Endothelial cell of umbilical vein (primary cell): Measurements from ENCODE around the gene PAX5. TPM values are rescaled to one million over a fixed set of nuclear protein-coding genes. Genes with fewer than 3 reads are reported as not detected.

Source experiments
- BruUV-seq: library from RNA; stranded (reverse); fragments of 400-500 nt; replicated peaks from 2 replicates; lab custom pipeline; 2021; lab: Mats Ljungman, UMichigan
- CTCF ChIA-PET: fragments of 300-600, 350-600 bp; sonication (Branson Sonifier 250); formaldehyde crosslinking; loops from one replicate; lab custom pipeline; 2021; ENCODE audit warnings: antibody characterized with exemption, inconsistent platforms; lab: Charles Lee
- POLR2A ChIA-PET: fragments of 300-600, 350-600 bp; sonication (Branson Sonifier 250); formaldehyde crosslinking; loops from one replicate; lab custom pipeline; 2021; ENCODE audit warnings: antibody characterized with exemption, inconsistent platforms; lab: Charles Lee
- DNase-seq: peaks from one replicate; pipeline ENCODE4 v3.0.0-alpha.2; 2011; ENCODE audit warnings: low read depth, low spot score
- FAIRE-seq: peaks from 2 replicates; lab custom pipeline; 2011; peaks lifted over from hg19 to GRCh38; lab: Jason Lieb, UNC
- H2AFZ ChIP-seq: 2 replicates; pipeline ENCODE4 v1.6.0; 2012; ENCODE audit warnings: low read depth, low read length, control low read depth, inconsistent platforms
- H3K27ac ChIP-seq: 2 replicates; pipeline ENCODE4 v1.5.1; 2011; ENCODE audit warnings: low read depth, mild to moderate bottlenecking, control low read depth, low read length, moderate library complexity; ENCODE audit not compliant: insufficient read depth
- H3K27me3 ChIP-seq, 2 experiments: 2 replicates each; pipeline versions ENCODE4 v1.6.0 to v1.6.1; 2011; ENCODE audit warnings: low read length in 2 of 2, mixed read lengths in 1 of 2; ENCODE audit not compliant: control insufficient read depth in 2 of 2, insufficient read depth in 2 of 2
- H3K36me3 ChIP-seq, 2 experiments: 2 replicates in 1 of 2; 3 replicates in 1 of 2; pipeline ENCODE4 v1.5.1; 2011; ENCODE audit warnings: low read length in 2 of 2, mild to moderate bottlenecking in 1 of 2, moderate library complexity in 1 of 2; ENCODE audit not compliant: control insufficient read depth in 2 of 2, insufficient read depth in 2 of 2; ENCODE audit errors: extremely low read depth in 1 of 2
- H3K4me1 ChIP-seq: 3 replicates; pipeline ENCODE4 v1.5.1; 2011; ENCODE audit warnings: mild to moderate bottlenecking, low read length; ENCODE audit not compliant: control insufficient read depth, insufficient read depth; ENCODE audit errors: extremely low read depth
- H3K4me2 ChIP-seq: 2 replicates; pipeline ENCODE4 v1.6.1; 2011; ENCODE audit warnings: low read length, control low read depth, mixed read lengths; ENCODE audit not compliant: insufficient read depth
- H3K4me3 ChIP-seq, 3 experiments: fragments of 200-600 bp in 1 of 3; sonication (generic), shearing (Covaris generic) in 1 of 3; replicated peaks in 1 of 3; 2 replicates each; pipeline ENCODE4 v1.5.1; 2011 to 2016; ENCODE audit warnings: control low read depth in 3 of 3, low read length in 3 of 3, mild to moderate bottlenecking in 2 of 3, inconsistent platforms in 1 of 3, low read depth in 1 of 3, moderate library complexity in 1 of 3; ENCODE audit not compliant: insufficient read depth in 1 of 3
- H3K79me2 ChIP-seq: 2 replicates; pipeline ENCODE4 v1.6.0; 2012; ENCODE audit warnings: low read length, inconsistent platforms; ENCODE audit not compliant: control insufficient read depth, insufficient read depth
- H3K9ac ChIP-seq: replicated peaks from 2 replicates; pipeline ENCODE3; 2011; ENCODE audit warnings: low read length, control low read depth; ENCODE audit not compliant: insufficient read depth; ENCODE audit errors: extremely low read depth
- H3K9me1 ChIP-seq: replicated peaks from 3 replicates; pipeline ENCODE4 v1.6.0; 2011; ENCODE audit warnings: mild to moderate bottlenecking, low read length; ENCODE audit not compliant: control insufficient read depth, insufficient read depth; ENCODE audit errors: extremely low read depth
- H3K9me3 ChIP-seq: replicated peaks from 2 replicates; pipeline ENCODE4 v1.5.1; 2012; ENCODE audit warnings: low read length, inconsistent platforms; ENCODE audit not compliant: control insufficient read depth, insufficient read depth
- H4K20me1 ChIP-seq: replicated peaks from 2 replicates; pipeline ENCODE3; 2011; ENCODE audit warnings: mild to moderate bottlenecking, low read length; ENCODE audit not compliant: control insufficient read depth, insufficient read depth; ENCODE audit errors: extremely low read depth
- FOS ChIP-seq: IDR thresholded peaks from 2 replicates; pipeline ENCODE4 v1.6.1; 2011; ENCODE audit warnings: mild to moderate bottlenecking, low read length, moderate library complexity, borderline replicate concordance; ENCODE audit not compliant: insufficient read depth
- GATA2 ChIP-seq: IDR thresholded peaks from 2 replicates; pipeline ENCODE4 v1.7.0; 2011; ENCODE audit warnings: low read depth, mild to moderate bottlenecking, moderate library complexity, mixed read lengths, low read length; ENCODE audit not compliant: insufficient read length, insufficient read depth
- JUN ChIP-seq: IDR thresholded peaks from 2 replicates; pipeline ENCODE4 v1.6.1; 2011; ENCODE audit warnings: borderline replicate concordance, low read depth; ENCODE audit not compliant: insufficient read length, insufficient read depth
- POLR2A ChIP-seq: IDR thresholded peaks from 2 replicates; pipeline ENCODE4 v1.6.1; 2012; ENCODE audit warnings: low read depth, mild to moderate bottlenecking, control low read depth, low read length
- POLR2AphosphoS5 ChIP-seq: IDR thresholded peaks from 2 replicates; pipeline ENCODE4 v1.6.1; 2012; ENCODE audit warnings: low read depth, mild to moderate bottlenecking, control low read depth, low read length, moderate library complexity; ENCODE audit not compliant: insufficient read depth
- dilution Hi-C: fragments of 300-500 bp; cut with MboI; formaldehyde crosslinking; loops from one replicate; pipeline ENCODE4 v1.15.0; 2019; ENCODE audit warnings: low sequenced_read_pairs; ENCODE audit not compliant: extremely low pct_ligation_motif_present
- intact Hi-C: fragments of 100-400 bp; cut with micrococcal nuclease; formaldehyde crosslinking; loops from one replicate; pipeline ENCODE4 v1.10.0; 2022
- polyA plus RNA-seq, 4 experiments: library from polyadenylated mRNA; depleted of rRNA in 3 of 4; stranded (reverse) in 3 of 4; unstranded in 1 of 4; fragments of >200 nt; gene quantifications; 2 replicates each; pipeline versions ENCODE4 v1.2.1 to v1.2.3, GENCODE V29; 2011 to 2012; ENCODE audit warnings: missing spikeins in 1 of 4
- total RNA-seq: library from RNA; stranded (reverse); gene quantifications from 2 replicates; pipeline ENCODE4 v1.2.3, GENCODE V29; 2021
- TF ChIP-seq, protein P1 (sequence below), 2 donors: IDR thresholded peaks; 1 replicate in 1 of 2; 2 replicates in 1 of 2; pipeline ENCODE4 v1.5.1; 2011; ENCODE audit warnings: low read length in 2 of 2, mild to moderate bottlenecking in 2 of 2, moderate library complexity in 2 of 2, control low read depth in 1 of 2, inconsistent platforms in 1 of 2, low read depth in 1 of 2; ENCODE audit not compliant: insufficient read depth in 1 of 2; ENCODE audit errors: extremely low read depth in 1 of 2
- TF ChIP-seq, protein P2 (sequence below): IDR thresholded peaks from 2 replicates; pipeline ENCODE4 v1.6.1; 2011; ENCODE audit not compliant: insufficient read depth, insufficient read length

Gene PAX5
- total and polyA plus RNA-seq, 2 donors (not counting 3 experiments of a cell fraction or from before 2014, with no cell fraction given), result not detected

DNA sequence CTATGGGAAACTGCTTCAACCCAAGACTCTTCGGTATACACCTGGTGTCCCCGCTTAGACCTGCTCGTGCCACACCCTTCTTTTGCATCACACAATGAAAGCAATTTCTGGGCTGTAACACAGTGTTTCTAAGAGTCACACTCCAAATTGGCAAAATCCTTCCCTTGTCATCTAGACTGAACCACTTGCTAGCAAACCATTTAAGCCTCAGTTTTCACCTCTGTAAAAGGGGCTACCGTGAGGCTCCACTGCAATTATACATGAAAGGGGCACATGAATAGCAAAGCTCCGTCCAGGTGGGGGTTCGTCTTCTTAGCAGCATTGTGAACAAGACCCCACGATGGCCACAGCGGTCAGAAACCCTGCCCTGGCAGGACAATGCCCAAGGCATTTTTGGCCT is 166.8 kb downstream of the PAX5 start:
- no TSS peak for BruUV-seq
- H3K9me3 ChIP-seq, result no peaks in the 10 kb centered on the region
- dilution Hi-C loops, result no loop called here
- no peak overlapping the region for H3K27ac ChIP-seq
- no peak for DNase-seq
- H3K9ac ChIP-seq, result no peak overlapping the region
- no peak overlapping the region for H2AFZ ChIP-seq
- no peak for FAIRE-seq
- ChIA-PET CTCF (interaction anchor here (0.6 kb wide), 1 partner anchor 135 kb away, joined by 3 read pairs; no protein-coding TSS in a partner anchor), POLR2A (no interaction called here)
- intact Hi-C loops, result loop anchor here (10.0 kb wide), 1 partner anchor 232 kb away; no protein-coding TSS in a partner anchor
- H4K20me1 ChIP-seq, result no peaks in the 10 kb centered on the region
- no peaks in the 10 kb centered on the region for H3K79me2 ChIP-seq
- no peaks in the 10 kb centered on the region for H3K36me3 ChIP-seq
- no peaks in the 10 kb centered on the region for H3K4me1 ChIP-seq
- TF ChIP-seq POLR2AphosphoS5 (no peak), GATA2 (no peak), FOS (no peak), JUN (no peak), POLR2A (no peak)
- TF ChIP-seq, protein P1, sequence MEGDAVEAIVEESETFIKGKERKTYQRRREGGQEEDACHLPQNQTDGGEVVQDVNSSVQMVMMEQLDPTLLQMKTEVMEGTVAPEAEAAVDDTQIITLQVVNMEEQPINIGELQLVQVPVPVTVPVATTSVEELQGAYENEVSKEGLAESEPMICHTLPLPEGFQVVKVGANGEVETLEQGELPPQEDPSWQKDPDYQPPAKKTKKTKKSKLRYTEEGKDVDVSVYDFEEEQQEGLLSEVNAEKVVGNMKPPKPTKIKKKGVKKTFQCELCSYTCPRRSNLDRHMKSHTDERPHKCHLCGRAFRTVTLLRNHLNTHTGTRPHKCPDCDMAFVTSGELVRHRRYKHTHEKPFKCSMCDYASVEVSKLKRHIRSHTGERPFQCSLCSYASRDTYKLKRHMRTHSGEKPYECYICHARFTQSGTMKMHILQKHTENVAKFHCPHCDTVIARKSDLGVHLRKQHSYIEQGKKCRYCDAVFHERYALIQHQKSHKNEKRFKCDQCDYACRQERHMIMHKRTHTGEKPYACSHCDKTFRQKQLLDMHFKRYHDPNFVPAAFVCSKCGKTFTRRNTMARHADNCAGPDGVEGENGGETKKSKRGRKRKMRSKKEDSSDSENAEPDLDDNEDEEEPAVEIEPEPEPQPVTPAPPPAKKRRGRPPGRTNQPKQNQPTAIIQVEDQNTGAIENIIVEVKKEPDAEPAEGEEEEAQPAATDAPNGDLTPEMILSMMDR (IDR thresholded peaks at IDR 0.05; ENCODE audit: extremely low read depth in 1 of 2, insufficient read depth in 1 of 2, low read depth in 1 of 2, low read length in 2 of 2), result no peak
- TF ChIP-seq, protein P2, sequence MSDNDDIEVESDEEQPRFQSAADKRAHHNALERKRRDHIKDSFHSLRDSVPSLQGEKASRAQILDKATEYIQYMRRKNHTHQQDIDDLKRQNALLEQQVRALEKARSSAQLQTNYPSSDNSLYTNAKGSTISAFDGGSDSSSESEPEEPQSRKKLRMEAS, result no peak
- no peaks in the 10 kb centered on the region for H3K9me1 ChIP-seq
- H3K4me2 ChIP-seq, result no peak overlapping the region
- no peak overlapping the region for H3K4me3 ChIP-seq
- H3K27me3 ChIP-seq, result peaks cover 19 to 23% of the 10 kb centered on the region in 2 experiments
